ENCODE data around the gene CTNNA2.
"Not testable (repeated sequence)": the region's sequence is repeated elsewhere in the genome, so short reads cannot be mapped to it uniquely, and the experiment has no call there.

The CTNNA2 gene

DNA sequence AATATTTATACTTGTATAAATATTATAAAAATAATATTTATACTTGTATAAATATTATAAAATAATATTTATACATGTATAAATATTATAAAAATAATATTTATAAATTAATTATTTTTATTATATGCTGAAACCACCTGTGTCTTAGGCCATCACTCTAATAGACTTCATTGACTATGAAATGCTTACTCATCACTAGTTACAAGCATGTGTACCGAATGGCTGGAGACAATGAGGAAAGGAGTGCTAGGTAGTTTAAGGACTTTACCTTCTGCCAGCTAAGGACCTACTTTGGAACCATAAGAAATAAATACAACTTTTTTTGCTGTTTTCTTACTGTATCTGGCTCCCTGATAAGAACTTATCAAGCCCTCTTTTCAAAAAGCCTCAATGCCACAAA is 562.9 kb downstream of the CTNNA2 start:
- no peak for DNase-seq (ENCODE audit: low read depth)
- TF ChIP-seq, protein P1, sequence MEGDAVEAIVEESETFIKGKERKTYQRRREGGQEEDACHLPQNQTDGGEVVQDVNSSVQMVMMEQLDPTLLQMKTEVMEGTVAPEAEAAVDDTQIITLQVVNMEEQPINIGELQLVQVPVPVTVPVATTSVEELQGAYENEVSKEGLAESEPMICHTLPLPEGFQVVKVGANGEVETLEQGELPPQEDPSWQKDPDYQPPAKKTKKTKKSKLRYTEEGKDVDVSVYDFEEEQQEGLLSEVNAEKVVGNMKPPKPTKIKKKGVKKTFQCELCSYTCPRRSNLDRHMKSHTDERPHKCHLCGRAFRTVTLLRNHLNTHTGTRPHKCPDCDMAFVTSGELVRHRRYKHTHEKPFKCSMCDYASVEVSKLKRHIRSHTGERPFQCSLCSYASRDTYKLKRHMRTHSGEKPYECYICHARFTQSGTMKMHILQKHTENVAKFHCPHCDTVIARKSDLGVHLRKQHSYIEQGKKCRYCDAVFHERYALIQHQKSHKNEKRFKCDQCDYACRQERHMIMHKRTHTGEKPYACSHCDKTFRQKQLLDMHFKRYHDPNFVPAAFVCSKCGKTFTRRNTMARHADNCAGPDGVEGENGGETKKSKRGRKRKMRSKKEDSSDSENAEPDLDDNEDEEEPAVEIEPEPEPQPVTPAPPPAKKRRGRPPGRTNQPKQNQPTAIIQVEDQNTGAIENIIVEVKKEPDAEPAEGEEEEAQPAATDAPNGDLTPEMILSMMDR (IDR thresholded peaks at IDR 0.05; ENCODE audit: insufficient read depth, low read depth, low read length, missing control alignments), result no peak
- H3K4me3 ChIP-seq (ENCODE audit: low read depth, low read length), result no peak overlapping the region

DNA sequence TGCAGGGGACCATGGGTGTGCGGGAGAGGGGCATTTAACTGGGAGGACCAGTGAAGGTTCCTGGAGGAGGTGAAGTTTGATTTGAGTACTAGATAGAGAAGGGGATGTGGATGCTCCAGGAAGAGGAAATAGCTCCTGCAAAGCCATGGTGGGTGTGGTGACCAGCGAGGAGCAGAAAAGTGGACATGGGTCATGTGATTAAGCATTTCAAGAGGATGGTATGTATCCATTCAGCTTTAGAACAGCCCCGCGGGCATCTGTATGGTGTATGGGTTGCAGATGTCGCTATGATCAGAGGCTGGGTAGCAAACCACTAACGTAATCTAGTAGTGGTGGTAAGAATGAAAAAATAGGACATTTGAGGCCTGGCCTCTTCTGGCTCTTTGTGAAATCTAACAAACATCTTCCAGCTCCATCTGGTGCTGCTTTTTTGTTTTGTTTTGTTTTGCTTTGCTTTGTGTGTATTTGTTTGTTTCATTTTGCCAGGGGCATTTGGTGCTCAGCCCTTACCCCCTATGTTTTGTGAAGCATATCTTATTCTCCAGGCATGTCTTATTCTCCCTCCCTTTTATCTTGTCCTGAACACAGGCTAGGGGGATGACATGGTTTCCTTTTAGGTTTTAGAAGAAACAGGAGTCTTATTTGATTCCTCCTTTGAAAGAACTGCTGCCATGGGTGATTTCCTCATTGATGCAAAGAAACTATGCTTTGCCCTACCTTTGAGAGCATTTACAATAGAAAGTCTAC is 565.6 kb downstream of the CTNNA2 start:
- H3K4me3 ChIP-seq (ENCODE audit: low read depth, low read length), result no peak overlapping the region
- DNase-seq (ENCODE audit: low read depth), result no peak
- TF ChIP-seq, protein P1 (IDR thresholded peaks at IDR 0.05; ENCODE audit: insufficient read depth, low read depth, low read length, missing control alignments), result no peak

DNA sequence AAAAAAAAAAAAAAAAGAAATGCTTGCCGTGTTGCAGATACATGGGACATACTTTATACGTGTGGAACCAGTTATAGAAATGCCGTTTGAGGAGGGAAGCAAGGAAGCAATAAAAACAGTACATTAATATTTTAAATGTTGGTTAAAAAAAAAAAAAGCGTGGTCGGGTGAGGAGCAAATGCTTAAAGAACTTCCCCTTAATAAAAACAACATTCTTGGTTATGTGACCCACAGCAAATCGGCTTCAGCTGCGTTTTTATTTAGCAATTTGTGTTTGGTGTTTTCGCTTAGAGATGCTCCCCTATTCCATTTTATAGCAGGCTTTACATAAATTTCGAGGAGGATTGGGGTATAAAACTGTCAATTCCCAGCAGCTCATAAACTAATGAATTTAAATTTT is 568.1 kb downstream of the CTNNA2 start:
- no peak for DNase-seq (ENCODE audit: low read depth)
- H3K4me3 ChIP-seq (ENCODE audit: low read depth, low read length), result no peak overlapping the region
- TF ChIP-seq, protein P1 (IDR thresholded peaks at IDR 0.05; ENCODE audit: insufficient read depth, low read depth, low read length, missing control alignments), result no peak

DNA sequence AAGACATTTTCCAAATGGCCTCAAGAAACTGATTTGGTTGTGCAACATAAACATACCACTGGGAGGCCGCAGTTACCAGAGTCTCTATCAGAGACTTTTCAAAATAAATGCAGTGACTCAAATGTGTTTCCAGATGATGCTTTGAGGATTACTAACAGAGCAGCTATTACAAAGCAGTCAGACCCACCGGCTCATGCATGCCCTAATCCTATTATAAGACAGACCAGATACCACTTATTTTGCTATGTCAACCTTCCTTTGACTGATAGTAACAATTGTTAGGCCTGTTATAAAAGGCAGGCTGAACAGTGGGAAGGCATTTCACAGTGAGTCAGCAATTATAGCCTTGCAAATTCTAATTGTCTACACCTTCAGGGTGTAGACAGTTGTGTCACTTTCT is 574.0 kb downstream of the CTNNA2 start:
- TF ChIP-seq, protein P1 (IDR thresholded peaks at IDR 0.05; ENCODE audit: insufficient read depth, low read depth, low read length, missing control alignments), result no peak
- no peak overlapping the region for H3K4me3 ChIP-seq (ENCODE audit: low read depth, low read length)
- no peak for DNase-seq (ENCODE audit: low read depth)

DNA sequence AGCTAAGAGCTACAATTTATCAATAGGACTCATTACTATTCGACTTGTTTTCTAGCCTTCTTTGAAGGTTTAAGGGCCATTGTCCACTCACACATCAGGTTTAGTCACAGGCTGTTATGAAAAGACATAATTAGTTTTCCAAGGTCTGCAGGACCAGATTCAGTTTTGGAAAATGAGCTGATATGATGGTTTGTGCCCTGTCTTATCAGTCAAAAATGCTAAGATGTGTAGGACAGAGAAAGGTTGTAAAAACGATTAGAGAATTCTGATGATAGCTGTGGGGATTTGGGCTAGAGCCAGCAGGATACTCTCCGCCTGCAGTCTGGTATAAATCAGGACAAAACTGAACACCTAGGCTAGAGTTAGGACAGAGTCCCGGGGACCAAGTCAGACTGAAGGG is 578.4 kb downstream of the CTNNA2 start:
- TF ChIP-seq, protein P1 (IDR thresholded peaks at IDR 0.05; ENCODE audit: insufficient read depth, low read depth, low read length, missing control alignments), result no peak
- no peak for DNase-seq (ENCODE audit: low read depth)
- no peak overlapping the region for H3K4me3 ChIP-seq (ENCODE audit: low read depth, low read length)

DNA sequence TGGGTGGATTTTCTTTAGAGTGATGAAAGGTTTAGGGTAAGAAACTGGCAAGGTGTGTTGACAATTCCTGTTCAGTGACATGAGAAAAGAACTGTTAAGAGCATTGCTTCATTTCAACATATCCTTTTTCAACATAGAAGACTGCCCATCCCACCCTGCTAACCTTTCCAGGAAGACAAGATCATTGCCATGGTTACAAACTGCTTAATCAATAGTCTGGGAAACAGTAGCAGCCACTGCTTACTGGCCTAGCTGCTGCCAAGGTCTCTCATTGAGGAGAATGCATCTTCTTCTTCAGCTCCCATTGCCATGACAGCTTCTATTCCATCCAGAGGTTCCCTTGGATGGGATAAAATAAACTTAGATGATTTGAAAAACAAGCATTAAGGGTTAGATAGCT is 579.6 kb downstream of the CTNNA2 start:
- no peak overlapping the region for H3K4me3 ChIP-seq (ENCODE audit: low read depth, low read length)
- no peak for DNase-seq (ENCODE audit: low read depth)
- TF ChIP-seq, protein P1 (IDR thresholded peaks at IDR 0.05; ENCODE audit: insufficient read depth, low read depth, low read length, missing control alignments), result no peak

DNA sequence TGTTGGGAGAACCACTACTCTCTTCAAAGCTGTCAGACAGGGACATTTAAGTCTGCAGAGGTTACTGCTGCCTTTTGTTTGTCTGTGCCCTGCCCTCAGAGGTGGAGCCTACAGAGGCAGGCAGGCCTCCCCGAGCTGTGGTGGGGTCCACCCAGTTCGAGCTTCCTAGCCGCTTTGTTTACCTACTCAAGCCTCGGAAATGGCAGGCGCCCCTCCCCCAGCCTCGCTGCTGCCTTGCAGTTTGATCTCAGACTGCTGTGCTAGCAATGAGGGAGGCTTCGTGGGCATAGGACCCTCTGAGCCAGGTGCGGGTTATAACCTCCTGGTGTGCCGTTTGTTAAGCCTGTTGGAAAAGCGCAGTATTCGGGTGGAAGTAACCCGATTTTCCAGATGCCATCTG is 585.7 kb downstream of the CTNNA2 start:
- not testable (repeated sequence) for DNase-seq (ENCODE audit: low read depth); H3K4me3 ChIP-seq (ENCODE audit: low read depth, low read length)
